HEK293 (cell line): Measurements from ENCODE around the gene LILRB1.
"Not testable (repeated sequence)": the region's sequence is repeated elsewhere in the genome, so short reads cannot be mapped to it uniquely, and the experiment has no call there.

Experiments used
- CTCF ChIA-PET: fragments of 350-600 bp; formaldehyde crosslinking; extraction: SDS; loops from one replicate; lab custom pipeline; 2021; ENCODE audit warnings: antibody characterized with exemption; lab: Yijun Ruan, JAX
- POLR2A ChIA-PET: fragments of 300-600 bp; formaldehyde crosslinking; extraction: SDS; loops from one replicate; lab custom pipeline; 2020; ENCODE audit warnings: antibody characterized with exemption, inconsistent platforms; lab: Yijun Ruan, JAX
- H3K27ac ChIP-seq: fragments of 200-500 bp; sonication (Bioruptor generic); 2 replicates; pipeline ENCODE4 v1.5.1; 2014; ENCODE audit warnings: low read depth, low read length, control low read depth, inconsistent platforms; ENCODE audit errors: extremely low read depth
- H3K36me3 ChIP-seq, 2 experiments: fragments of 200-500 bp in 1 of 2; sonication (Bioruptor generic) in 1 of 2; 1 replicate in 1 of 2; 2 replicates in 1 of 2; pipeline ENCODE4 v1.5.1; 2014 to 2017; ENCODE audit warnings: inconsistent platforms in 2 of 2, low read length in 2 of 2; ENCODE audit not compliant: control insufficient read depth in 2 of 2, insufficient read depth in 1 of 2
- H3K4me1 ChIP-seq: fragments of 200-500 bp; sonication (Bioruptor generic); 2 replicates; pipeline ENCODE4 v1.5.1; 2014; ENCODE audit warnings: mild to moderate bottlenecking, low read length, inconsistent platforms; ENCODE audit not compliant: control insufficient read depth, insufficient read depth
- H3K4me3 ChIP-seq: 2 replicates; pipeline ENCODE4 v1.5.1; 2011; ENCODE audit warnings: low read depth, mild to moderate bottlenecking, control low read depth, low read length, moderate library complexity
- H3K9me3 ChIP-seq: fragments of 200-500 bp; sonication (Bioruptor generic); 2 replicates; pipeline ENCODE4 v1.5.1; 2014; ENCODE audit warnings: low read depth, low read length, inconsistent platforms; ENCODE audit not compliant: control insufficient read depth, insufficient read depth
- RBAK ChIP-seq: fragments of 450-650 bp; formaldehyde crosslinking; IDR thresholded peaks from 2 replicates; pipeline ENCODE4 v1.5.1; 2016; ENCODE audit warnings: missing biosample characterization, missing genetic modification characterization
- SALL2 ChIP-seq: fragments of 450-650 bp; formaldehyde crosslinking; IDR thresholded peaks from 2 replicates; pipeline ENCODE4 v1.5.0; 2017; ENCODE audit warnings: missing biosample characterization, mild to moderate bottlenecking, missing genetic modification characterization, borderline replicate concordance
- ZFP3 ChIP-seq: fragments of 450-650 bp; formaldehyde crosslinking; IDR thresholded peaks from 2 replicates; pipeline ENCODE4 v1.5.1; 2016; ENCODE audit warnings: low read depth, missing biosample characterization, missing genetic modification characterization
- ZFP69B ChIP-seq: fragments of 450-650 bp; formaldehyde crosslinking; IDR thresholded peaks from 2 replicates; pipeline ENCODE4 v1.5.1; 2016; ENCODE audit warnings: missing biosample characterization, missing genetic modification characterization
- ZNF133 ChIP-seq: fragments of 450-650 bp; formaldehyde crosslinking; IDR thresholded peaks from 2 replicates; pipeline ENCODE4 v1.5.1; 2016; ENCODE audit warnings: missing biosample characterization, missing genetic modification characterization
- ZNF174 ChIP-seq: fragments of 450-650 bp; formaldehyde crosslinking; IDR thresholded peaks from 2 replicates; pipeline ENCODE4 v1.5.0; 2017; ENCODE audit warnings: missing biosample characterization, mild to moderate bottlenecking, missing genetic modification characterization
- ZNF223 ChIP-seq: fragments of 450-650 bp; formaldehyde crosslinking; IDR thresholded peaks from 2 replicates; pipeline ENCODE4 v1.5.1; 2016; ENCODE audit warnings: missing biosample characterization, missing genetic modification characterization
- ZNF341 ChIP-seq: fragments of 450-650 bp; formaldehyde crosslinking; IDR thresholded peaks from 2 replicates; pipeline ENCODE4; 2016; ENCODE audit warnings: low read depth, missing biosample characterization, missing genetic modification characterization
- ZNF37A ChIP-seq: fragments of 450-650 bp; IDR thresholded peaks from 2 replicates; pipeline ENCODE4 v1.5.1; 2018; ENCODE audit warnings: missing biosample characterization, missing genetic modification characterization
- ZNF391 ChIP-seq: fragments of 450-650 bp; formaldehyde crosslinking; IDR thresholded peaks from 2 replicates; pipeline ENCODE4 v1.5.1; 2016; ENCODE audit warnings: low read depth, missing biosample characterization, missing genetic modification characterization, borderline replicate concordance
- ZNF426 ChIP-seq: fragments of 450-650 bp; formaldehyde crosslinking; IDR thresholded peaks from 2 replicates; pipeline ENCODE4 v1.5.1; 2017; ENCODE audit warnings: missing biosample characterization, missing genetic modification characterization, mild to moderate bottlenecking, inconsistent platforms, moderate library complexity
- ZNF610 ChIP-seq: fragments of 450-650 bp; formaldehyde crosslinking; IDR thresholded peaks from 2 replicates; pipeline ENCODE4 v1.5.1; 2016; ENCODE audit warnings: missing biosample characterization, missing genetic modification characterization, borderline replicate concordance
- ZSCAN30 ChIP-seq: fragments of 450-650 bp; IDR thresholded peaks from 2 replicates; pipeline ENCODE4 v1.5.1; 2018; ENCODE audit warnings: missing biosample characterization, mild to moderate bottlenecking, missing genetic modification characterization, moderate library complexity
- TF ChIP-seq, protein P1 (sequence below): fragments of 450-650 bp; formaldehyde crosslinking; IDR thresholded peaks from 2 replicates; pipeline ENCODE4 v1.5.1; 2016; ENCODE audit warnings: missing biosample characterization, missing genetic modification characterization
- TF ChIP-seq, protein P2 (sequence below): fragments of 450-650 bp; formaldehyde crosslinking; IDR thresholded peaks from 2 replicates; pipeline ENCODE4 v1.5.1; 2016; ENCODE audit warnings: missing biosample characterization, missing genetic modification characterization
- TF ChIP-seq, protein P3 (sequence below): fragments of 450-650 bp; formaldehyde crosslinking; IDR thresholded peaks from 2 replicates; pipeline ENCODE4 v1.5.1; 2016; ENCODE audit warnings: missing biosample characterization, missing genetic modification characterization
- TF ChIP-seq, protein P4 (sequence below): fragments of 450-650 bp; formaldehyde crosslinking; conservative IDR thresholded peaks from 2 replicates; pipeline ENCODE4 v1.5.1; 2016; ENCODE audit warnings: low read depth, missing biosample characterization, missing genetic modification characterization
- TF ChIP-seq, protein P5 (sequence below): fragments of 450-650 bp; formaldehyde crosslinking; IDR thresholded peaks from 2 replicates; pipeline ENCODE4 v1.5.1; 2017; ENCODE audit warnings: missing biosample characterization, missing genetic modification characterization

Gene LILRB1

DNA sequence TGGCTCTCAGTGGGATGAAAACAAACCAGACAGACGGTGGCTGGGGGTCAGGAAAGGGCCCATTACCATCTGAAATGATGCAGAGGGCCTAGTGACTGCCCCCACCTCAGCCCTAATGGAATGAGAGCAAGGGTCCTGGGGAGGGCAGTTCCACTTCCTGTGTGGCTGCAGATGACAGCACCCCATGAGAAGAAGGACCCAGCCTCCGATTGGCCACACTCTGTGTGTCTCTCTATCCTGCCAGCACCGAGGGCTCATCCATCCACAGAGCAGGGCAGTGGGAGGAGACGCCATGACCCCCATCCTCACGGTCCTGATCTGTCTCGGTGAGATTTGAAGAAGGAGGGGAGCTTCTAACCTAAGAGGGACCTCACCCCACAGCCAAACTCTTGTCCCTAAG lies 498 bp downstream of the LILRB1 start:
- Histone ChIP-seq H3K4me1 (no peaks in the 10 kb centered on the region), H3K36me3 (no peaks in the 10 kb centered on the region), H3K27ac (no peak overlapping the region), H3K4me3 (no peak overlapping the region), H3K9me3 (no peaks in the 10 kb centered on the region)
- TF ChIP-seq ZSCAN30 (tag by site-specific recombination) = no peak
- TF ChIP-seq, protein P1, sequence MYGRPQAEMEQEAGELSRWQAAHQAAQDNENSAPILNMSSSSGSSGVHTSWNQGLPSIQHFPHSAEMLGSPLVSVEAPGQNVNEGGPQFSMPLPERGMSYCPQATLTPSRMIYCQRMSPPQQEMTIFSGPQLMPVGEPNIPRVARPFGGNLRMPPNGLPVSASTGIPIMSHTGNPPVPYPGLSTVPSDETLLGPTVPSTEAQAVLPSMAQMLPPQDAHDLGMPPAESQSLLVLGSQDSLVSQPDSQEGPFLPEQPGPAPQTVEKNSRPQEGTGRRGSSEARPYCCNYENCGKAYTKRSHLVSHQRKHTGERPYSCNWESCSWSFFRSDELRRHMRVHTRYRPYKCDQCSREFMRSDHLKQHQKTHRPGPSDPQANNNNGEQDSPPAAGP (tag by site-specific recombination) = no peak
- TF ChIP-seq ZNF391 = no peak
- TF ChIP-seq ZNF223 (tag by site-specific recombination) = no peak
- no peak for TF ChIP-seq ZNF426 (tag by site-specific recombination)
- no peak for TF ChIP-seq ZNF37A
- TF ChIP-seq, protein P2, sequence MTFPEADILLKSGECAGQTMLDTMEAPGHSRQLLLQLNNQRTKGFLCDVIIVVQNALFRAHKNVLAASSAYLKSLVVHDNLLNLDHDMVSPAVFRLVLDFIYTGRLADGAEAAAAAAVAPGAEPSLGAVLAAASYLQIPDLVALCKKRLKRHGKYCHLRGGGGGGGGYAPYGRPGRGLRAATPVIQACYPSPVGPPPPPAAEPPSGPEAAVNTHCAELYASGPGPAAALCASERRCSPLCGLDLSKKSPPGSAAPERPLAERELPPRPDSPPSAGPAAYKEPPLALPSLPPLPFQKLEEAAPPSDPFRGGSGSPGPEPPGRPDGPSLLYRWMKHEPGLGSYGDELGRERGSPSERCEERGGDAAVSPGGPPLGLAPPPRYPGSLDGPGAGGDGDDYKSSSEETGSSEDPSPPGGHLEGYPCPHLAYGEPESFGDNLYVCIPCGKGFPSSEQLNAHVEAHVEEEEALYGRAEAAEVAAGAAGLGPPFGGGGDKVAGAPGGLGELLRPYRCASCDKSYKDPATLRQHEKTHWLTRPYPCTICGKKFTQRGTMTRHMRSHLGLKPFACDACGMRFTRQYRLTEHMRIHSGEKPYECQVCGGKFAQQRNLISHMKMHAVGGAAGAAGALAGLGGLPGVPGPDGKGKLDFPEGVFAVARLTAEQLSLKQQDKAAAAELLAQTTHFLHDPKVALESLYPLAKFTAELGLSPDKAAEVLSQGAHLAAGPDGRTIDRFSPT (tag by site-specific recombination) = no peak
- TF ChIP-seq ZNF341 (tag by site-specific recombination) = no peak
- TF ChIP-seq, protein P3, sequence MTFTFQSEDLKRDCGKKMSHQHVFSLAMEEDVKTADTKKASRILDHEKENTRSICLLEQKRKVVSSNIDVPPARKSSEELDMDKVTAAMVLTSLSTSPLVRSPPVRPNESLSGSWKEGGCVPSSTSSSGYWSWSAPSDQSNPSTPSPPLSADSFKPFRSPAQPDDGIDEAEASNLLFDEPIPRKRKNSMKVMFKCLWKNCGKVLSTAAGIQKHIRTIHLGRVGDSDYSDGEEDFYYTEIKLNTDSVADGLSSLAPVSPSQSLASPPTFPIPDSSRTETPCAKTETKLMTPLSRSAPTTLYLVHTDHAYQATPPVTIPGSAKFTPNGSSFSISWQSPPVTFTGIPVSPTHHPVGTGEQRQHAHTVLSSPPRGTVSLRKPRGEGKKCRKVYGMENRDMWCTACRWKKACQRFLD (tag by site-specific recombination) = no peak
- TF ChIP-seq ZFP3 (tag by site-specific recombination) = no peak
- no peak for TF ChIP-seq SALL2 (tag by site-specific recombination)
- ChIA-PET CTCF (no interaction called here), POLR2A (no interaction called here)

DNA sequence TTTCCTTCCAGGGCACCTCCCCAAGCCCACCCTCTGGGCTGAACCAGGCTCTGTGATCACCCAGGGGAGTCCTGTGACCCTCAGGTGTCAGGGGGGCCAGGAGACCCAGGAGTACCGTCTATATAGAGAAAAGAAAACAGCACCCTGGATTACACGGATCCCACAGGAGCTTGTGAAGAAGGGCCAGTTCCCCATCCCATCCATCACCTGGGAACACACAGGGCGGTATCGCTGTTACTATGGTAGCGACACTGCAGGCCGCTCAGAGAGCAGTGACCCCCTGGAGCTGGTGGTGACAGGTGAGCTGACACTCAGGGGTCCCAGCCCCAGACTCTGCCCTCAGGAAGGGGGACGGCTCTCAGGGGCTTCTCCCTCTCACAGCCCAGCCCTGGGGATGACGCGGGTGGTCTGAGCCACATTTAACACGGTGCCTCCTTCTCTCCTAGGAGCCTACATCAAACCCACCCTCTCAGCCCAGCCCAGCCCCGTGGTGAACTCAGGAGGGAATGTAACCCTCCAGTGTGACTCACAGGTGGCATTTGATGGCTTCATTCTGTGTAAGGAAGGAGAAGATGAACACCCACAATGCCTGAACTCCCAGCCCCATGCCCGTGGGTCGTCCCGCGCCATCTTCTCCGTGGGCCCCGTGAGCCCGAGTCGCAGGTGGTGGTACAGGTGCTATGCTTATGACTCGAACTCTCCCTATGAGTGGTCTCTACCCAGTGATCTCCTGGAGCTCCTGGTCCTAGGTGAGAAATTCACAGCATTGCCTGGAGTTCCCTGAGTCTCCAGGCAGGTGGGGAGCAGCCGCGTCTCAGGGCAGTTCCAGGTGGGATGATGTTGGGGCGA lies 1.4 kb downstream of the LILRB1 start:
- CTCF ChIA-PET, H3K36me3 ChIP-seq, H3K4me3 ChIP-seq, H3K9me3 ChIP-seq, POLR2A ChIA-PET, H3K4me1 ChIP-seq, H3K27ac ChIP-seq: not testable (repeated sequence)

DNA sequence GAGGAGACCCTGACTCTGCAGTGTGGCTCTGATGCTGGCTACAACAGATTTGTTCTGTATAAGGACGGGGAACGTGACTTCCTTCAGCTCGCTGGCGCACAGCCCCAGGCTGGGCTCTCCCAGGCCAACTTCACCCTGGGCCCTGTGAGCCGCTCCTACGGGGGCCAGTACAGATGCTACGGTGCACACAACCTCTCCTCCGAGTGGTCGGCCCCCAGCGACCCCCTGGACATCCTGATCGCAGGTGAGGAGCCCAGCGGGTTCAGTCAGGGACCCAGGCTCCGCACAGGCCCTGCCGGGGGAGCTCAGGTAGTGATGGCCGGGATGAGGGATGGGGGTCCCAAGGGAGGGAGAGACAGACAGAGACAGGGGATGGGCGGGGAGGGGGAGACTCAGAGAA lies 2.2 kb downstream of the LILRB1 start:
- H3K4me1 ChIP-seq, H3K27ac ChIP-seq, H3K36me3 ChIP-seq, CTCF ChIA-PET, H3K4me3 ChIP-seq, POLR2A ChIA-PET, H3K9me3 ChIP-seq: not testable (repeated sequence)

DNA sequence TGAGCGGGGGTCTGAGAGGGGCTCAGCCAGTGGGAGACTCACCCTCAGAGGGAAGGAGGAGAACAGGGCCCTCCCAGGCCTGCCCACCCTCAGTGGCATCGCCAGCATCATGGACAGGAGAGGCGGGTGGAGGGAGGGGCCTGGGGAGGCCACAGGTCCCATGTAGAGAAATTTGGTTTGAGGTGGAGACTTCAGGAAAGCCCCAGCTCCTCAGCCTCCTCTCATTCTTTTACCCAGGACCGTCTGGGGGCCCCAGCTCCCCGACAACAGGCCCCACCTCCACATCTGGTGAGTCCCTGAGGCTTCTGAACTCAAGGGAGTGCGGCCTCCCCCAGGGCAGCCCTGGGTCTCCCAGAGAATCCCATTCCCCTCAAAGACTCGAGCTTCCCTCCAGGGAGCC lies 3.1 kb downstream of the LILRB1 start:
- no peaks in the 10 kb centered on the region for H3K36me3 ChIP-seq
- H3K27ac ChIP-seq = no peak overlapping the region
- POLR2A ChIA-PET = no interaction called here
- no peaks in the 10 kb centered on the region for H3K4me1 ChIP-seq
- no peaks in the 10 kb centered on the region for H3K9me3 ChIP-seq
- no peak overlapping the region for H3K4me3 ChIP-seq
- CTCF ChIA-PET = interaction anchor here (1.2 kb wide), 1 partner anchor 41 kb away, joined by 4 read pairs; no protein-coding TSS in a partner anchor
- no peak for TF ChIP-seq RBAK
- TF ChIP-seq, protein P4, sequence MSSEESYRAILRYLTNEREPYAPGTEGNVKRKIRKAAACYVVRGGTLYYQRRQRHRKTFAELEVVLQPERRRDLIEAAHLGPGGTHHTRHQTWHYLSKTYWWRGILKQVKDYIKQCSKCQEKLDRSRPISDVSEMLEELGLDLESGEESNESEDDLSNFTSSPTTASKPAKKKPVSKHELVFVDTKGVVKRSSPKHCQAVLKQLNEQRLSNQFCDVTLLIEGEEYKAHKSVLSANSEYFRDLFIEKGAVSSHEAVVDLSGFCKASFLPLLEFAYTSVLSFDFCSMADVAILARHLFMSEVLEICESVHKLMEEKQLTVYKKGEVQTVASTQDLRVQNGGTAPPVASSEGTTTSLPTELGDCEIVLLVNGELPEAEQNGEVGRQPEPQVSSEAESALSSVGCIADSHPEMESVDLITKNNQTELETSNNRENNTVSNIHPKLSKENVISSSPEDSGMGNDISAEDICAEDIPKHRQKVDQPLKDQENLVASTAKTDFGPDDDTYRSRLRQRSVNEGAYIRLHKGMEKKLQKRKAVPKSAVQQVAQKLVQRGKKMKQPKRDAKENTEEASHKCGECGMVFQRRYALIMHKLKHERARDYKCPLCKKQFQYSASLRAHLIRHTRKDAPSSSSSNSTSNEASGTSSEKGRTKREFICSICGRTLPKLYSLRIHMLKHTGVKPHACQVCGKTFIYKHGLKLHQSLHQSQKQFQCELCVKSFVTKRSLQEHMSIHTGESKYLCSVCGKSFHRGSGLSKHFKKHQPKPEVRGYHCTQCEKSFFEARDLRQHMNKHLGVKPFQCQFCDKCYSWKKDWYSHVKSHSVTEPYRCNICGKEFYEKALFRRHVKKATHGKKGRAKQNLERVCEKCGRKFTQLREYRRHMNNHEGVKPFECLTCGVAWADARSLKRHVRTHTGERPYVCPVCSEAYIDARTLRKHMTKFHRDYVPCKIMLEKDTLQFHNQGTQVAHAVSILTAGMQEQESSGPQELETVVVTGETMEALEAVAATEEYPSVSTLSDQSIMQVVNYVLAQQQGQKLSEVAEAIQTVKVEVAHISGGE (tag by site-specific recombination) = no peak
- TF ChIP-seq, protein P5, sequence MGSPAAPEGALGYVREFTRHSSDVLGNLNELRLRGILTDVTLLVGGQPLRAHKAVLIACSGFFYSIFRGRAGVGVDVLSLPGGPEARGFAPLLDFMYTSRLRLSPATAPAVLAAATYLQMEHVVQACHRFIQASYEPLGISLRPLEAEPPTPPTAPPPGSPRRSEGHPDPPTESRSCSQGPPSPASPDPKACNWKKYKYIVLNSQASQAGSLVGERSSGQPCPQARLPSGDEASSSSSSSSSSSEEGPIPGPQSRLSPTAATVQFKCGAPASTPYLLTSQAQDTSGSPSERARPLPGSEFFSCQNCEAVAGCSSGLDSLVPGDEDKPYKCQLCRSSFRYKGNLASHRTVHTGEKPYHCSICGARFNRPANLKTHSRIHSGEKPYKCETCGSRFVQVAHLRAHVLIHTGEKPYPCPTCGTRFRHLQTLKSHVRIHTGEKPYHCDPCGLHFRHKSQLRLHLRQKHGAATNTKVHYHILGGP (tag by site-specific recombination) = no peak
- TF ChIP-seq ZNF610 (tag by site-specific recombination) = no peak
- TF ChIP-seq ZFP69B (tag by site-specific recombination) = no peak
- no peak for TF ChIP-seq ZNF174
- TF ChIP-seq ZNF133 = no peak
